HCT116 (cell line): ENCODE data around the gene OPTN. TPM values are rescaled to one million over a fixed set of nuclear protein-coding genes. Genes with fewer than 3 reads are reported as not detected.

Source experiments
- ATAC-seq: fragments of 200-7000 bp; cut with Tn5 transposase; 2 replicates; pipeline ENCODE4 v1.9.1; 2020; ENCODE audit warnings: mild to moderate bottlenecking, moderate library complexity
- BruUV-seq: library from RNA; stranded (reverse); fragments of 400-500 nt; replicated peaks from 2 replicates; lab custom pipeline; 2021; lab: Mats Ljungman, UMichigan
- CTCF ChIA-PET: fragments of 300-600 bp; sonication (Branson Sonifier 250); formaldehyde crosslinking; loops from one replicate; lab custom pipeline; 2021; ENCODE audit warnings: antibody characterized with exemption; lab: Charles Lee
- POLR2A ChIA-PET: fragments of 300-600, 350-600 bp; sonication (Branson Sonifier 250); formaldehyde crosslinking; loops from one replicate; lab custom pipeline; 2021; ENCODE audit warnings: antibody characterized with exemption; lab: Charles Lee
- RAD21 ChIA-PET, 2 experiments: fragments of 300-600 bp; sonication (Branson Sonifier 250); formaldehyde crosslinking; loops; one replicate each; lab custom pipeline; 2023; ENCODE audit warnings: low total read pairs in 2 of 2; ENCODE audit not compliant: uncharacterized antibody in 2 of 2, unreplicated experiment in 2 of 2, low non-redundant PET in 1 of 2; lab: Charles Lee
- DNase-seq: peaks from one replicate; pipeline ENCODE4 v3.0.0-alpha.2; 2010; ENCODE audit warnings: low read depth, low spot score
- H2AFZ ChIP-seq: fragments of 200-600 bp; shearing (Covaris generic), sonication (generic); 2 replicates; pipeline ENCODE4 v1.6.1; 2017; ENCODE audit warnings: low read depth, mixed run types, mixed read lengths, antibody characterized with exemption, low read length; ENCODE audit not compliant: poor library complexity, severe bottlenecking
- H3K27ac ChIP-seq: 2 replicates; pipeline ENCODE4 v1.5.1; 2012; ENCODE audit warnings: low read depth, low read length
- H3K27me3 ChIP-seq: fragments of 200-600 bp; sonication (generic); 2 replicates; pipeline ENCODE4 v1.6.1; 2016; ENCODE audit warnings: mixed run types, low read length, mixed read lengths; ENCODE audit not compliant: insufficient read depth
- H3K36me3 ChIP-seq, 2 experiments: fragments of 200-500 bp in 1 of 2; fragments of 200-600 bp in 1 of 2; sonication (Bioruptor generic) in 1 of 2; sonication (generic) in 1 of 2; 2 replicates each; pipeline versions ENCODE4 v1.5.1 to v1.6.1; 2014 to 2016; ENCODE audit warnings: low read length in 2 of 2, inconsistent platforms in 1 of 2, mixed read lengths in 1 of 2, mixed run types in 1 of 2; ENCODE audit not compliant: insufficient read depth in 2 of 2, control insufficient read depth in 1 of 2
- H3K4me1 ChIP-seq, 2 experiments: fragments of 200-600 bp in 1 of 2; sonication (generic) in 1 of 2; 2 replicates each; pipeline versions ENCODE4 v1.5.1 to v1.6.1; 2012 to 2017; ENCODE audit warnings: low read length in 2 of 2, inconsistent platforms in 1 of 2, mild to moderate bottlenecking in 1 of 2, mixed read lengths in 1 of 2, mixed run types in 1 of 2, moderate library complexity in 1 of 2; ENCODE audit not compliant: insufficient read depth in 2 of 2, control insufficient read depth in 1 of 2
- H3K4me2 ChIP-seq: fragments of 200-600 bp; sonication (generic); 2 replicates; pipeline ENCODE4 v1.6.1; 2017; ENCODE audit warnings: mixed run types, low read length, mixed read lengths
- H3K4me3 ChIP-seq, 2 experiments: fragments of 200-600 bp in 1 of 2; sonication (generic) in 1 of 2; replicated peaks in 1 of 2; 2 replicates each; pipeline ENCODE4 v1.5.1; 2011 to 2016; ENCODE audit warnings: low read length in 2 of 2, control low read depth in 1 of 2, low read depth in 1 of 2, mild to moderate bottlenecking in 1 of 2, mixed read lengths in 1 of 2, mixed run types in 1 of 2
- H3K79me2 ChIP-seq: fragments of 200-600 bp; sonication (generic); 2 replicates; pipeline ENCODE4 v1.6.1; 2017; ENCODE audit warnings: mild to moderate bottlenecking, mixed run types, low read length, moderate library complexity, mixed read lengths; ENCODE audit not compliant: insufficient read depth
- H3K9ac ChIP-seq: fragments of 200-600 bp; sonication (generic); 2 replicates; pipeline ENCODE4 v1.6.1; 2016; ENCODE audit warnings: low read length, mixed read lengths
- H3K9me2 ChIP-seq: fragments of 200-600 bp; sonication (generic), shearing (Covaris generic); 2 replicates; pipeline ENCODE4 v1.6.1; 2017; ENCODE audit warnings: mixed run types, mild to moderate bottlenecking, moderate library complexity; ENCODE audit not compliant: insufficient read depth
- H3K9me3 ChIP-seq, 2 experiments: fragments of 200-500 bp in 1 of 2; fragments of 200-600 bp in 1 of 2; sonication (Bioruptor generic) in 1 of 2; sonication (generic) in 1 of 2; 2 replicates each; pipeline ENCODE4 v1.6.1; 2014 to 2017; ENCODE audit warnings: low read length in 2 of 2, mixed read lengths in 2 of 2, inconsistent platforms in 1 of 2, low read depth in 1 of 2, mild to moderate bottlenecking in 1 of 2, mixed run types in 1 of 2, moderate library complexity in 1 of 2; ENCODE audit not compliant: control insufficient read depth in 1 of 2, insufficient read depth in 1 of 2
- H4K20me1 ChIP-seq: fragments of 200-600 bp; sonication (generic), shearing (Covaris generic); 2 replicates; pipeline ENCODE4 v1.6.1; 2017; ENCODE audit warnings: mixed run types, mild to moderate bottlenecking, moderate library complexity; ENCODE audit not compliant: insufficient read depth
- CBX3 ChIP-seq: IDR thresholded peaks from 2 replicates; pipeline ENCODE4 v1.6.1; 2012; ENCODE audit warnings: low read depth
- CEBPB ChIP-seq: IDR thresholded peaks from 2 replicates; pipeline ENCODE4 v1.6.1; 2012; ENCODE audit warnings: low read depth
- CTCF ChIP-seq, 3 experiments: fragments of 200-600 bp in 1 of 3; sonication (generic) in 1 of 3; IDR thresholded peaks in 2 of 3; conservative IDR thresholded peaks in 1 of 3; 2 replicates each; pipeline ENCODE4 v1.5.1; 2012 to 2017; ENCODE audit warnings: low read depth in 2 of 3, low read length in 2 of 3, antibody characterized with exemption in 1 of 3, borderline replicate concordance in 1 of 3, control low read depth in 1 of 3, mild to moderate bottlenecking in 1 of 3, mixed read lengths in 1 of 3, mixed run types in 1 of 3, moderate library complexity in 1 of 3; ENCODE audit not compliant: insufficient read depth in 1 of 3
- EGR1 ChIP-seq: IDR thresholded peaks from 2 replicates; pipeline ENCODE4 v1.6.1; 2012; ENCODE audit warnings: low read depth
- ELF1 ChIP-seq: IDR thresholded peaks from 2 replicates; pipeline ENCODE4 v1.6.1; 2012; ENCODE audit warnings: low read depth, borderline replicate concordance
- EZH2 ChIP-seq: fragments of 200-600 bp; sonication (generic); IDR thresholded peaks from 2 replicates; pipeline ENCODE4 v1.6.1; 2017; ENCODE audit warnings: antibody characterized with exemption, mixed run types
- EZH2phosphoT487 ChIP-seq: fragments of 200-600 bp; IDR thresholded peaks from 2 replicates; pipeline ENCODE4 v1.6.1; 2018; ENCODE audit warnings: antibody characterized with exemption, borderline replicate concordance
- FOSL1 ChIP-seq: IDR thresholded peaks from 2 replicates; pipeline ENCODE4 v1.6.1; 2012; ENCODE audit warnings: low read depth
- MAX ChIP-seq: IDR thresholded peaks from 2 replicates; pipeline ENCODE4 v1.6.1; 2012
- POLR2A ChIP-seq: IDR thresholded peaks from 2 replicates; pipeline ENCODE4 v1.7.0; 2011; ENCODE audit warnings: borderline replicate concordance; ENCODE audit not compliant: insufficient read depth, insufficient read length; ENCODE audit errors: extremely low read depth
- RAD21 ChIP-seq: IDR thresholded peaks from 2 replicates; pipeline ENCODE4 v1.6.1; 2012; ENCODE audit warnings: low read depth, mild to moderate bottlenecking
- SIN3A ChIP-seq: IDR thresholded peaks from 2 replicates; pipeline ENCODE4 v1.6.1; 2012; ENCODE audit warnings: low read depth
- SP1 ChIP-seq: IDR thresholded peaks from 2 replicates; pipeline ENCODE4 v1.6.1; 2012; ENCODE audit warnings: low read depth
- SRF ChIP-seq: IDR thresholded peaks from 2 replicates; pipeline ENCODE4 v1.6.1; 2012; ENCODE audit warnings: low read depth
- TCF7L2 ChIP-seq: IDR thresholded peaks from 2 replicates; pipeline ENCODE4 v1.7.0; 2011; ENCODE audit warnings: borderline replicate concordance, inconsistent platforms; ENCODE audit not compliant: insufficient read depth, insufficient read length; ENCODE audit errors: extremely low read depth
- YY1 ChIP-seq: IDR thresholded peaks from 2 replicates; pipeline ENCODE4 v1.6.1; 2011; ENCODE audit warnings: low read length, low read depth, moderate library complexity, mild to moderate bottlenecking; ENCODE audit not compliant: insufficient replicate concordance; ENCODE audit errors: extremely low read depth
- ZBTB33 ChIP-seq: IDR thresholded peaks from 2 replicates; pipeline ENCODE4 v1.6.1; 2011; ENCODE audit warnings: mild to moderate bottlenecking, low read length, moderate library complexity; ENCODE audit not compliant: insufficient replicate concordance; ENCODE audit errors: extremely low read depth
- ZFX ChIP-seq: fragments of 450-650 bp; IDR thresholded peaks from 2 replicates; pipeline ENCODE4 v1.6.1; 2017
- ZNF274 ChIP-seq: fragments of 200-500 bp; sonication (Bioruptor generic); IDR thresholded peaks from 2 replicates; pipeline ENCODE4 v1.6.1; 2014; ENCODE audit warnings: mild to moderate bottlenecking, low read depth, low read length, inconsistent platforms
- intact Hi-C: fragments of 100-400 bp; cut with micrococcal nuclease; formaldehyde crosslinking; loops from 2 replicates; pipeline ENCODE4 v1.10.0; 2022
- total RNA-seq: library from RNA; stranded (reverse); gene quantifications from one replicate; pipeline ENCODE4 v1.2.1, GENCODE V29; 2021; ENCODE audit not compliant: unreplicated experiment

OPTN gene
- total RNA-seq, 1 experiment from 2014 or later = 17.0 TPM

- BruUV-seq = no TSS peak
- DNase-seq (no peak), ATAC-seq (no peak)
- Histone ChIP-seq H3K27ac (no peak overlapping the region), H3K36me3 (peaks cover 0 to 3% of the 10 kb centered on the region in 2 experiments; a peak in 1 of 4 replicates), H3K4me1 (no peaks in the 10 kb centered on the region), H3K27me3 (no peaks in the 10 kb centered on the region), H3K4me3 (no peak overlapping the region), H4K20me1 (no peaks in the 10 kb centered on the region), H3K9ac (no peak overlapping the region), H3K79me2 (no peaks in the 10 kb centered on the region), H3K9me2 (no peaks in the 10 kb centered on the region), H3K9me3 (no peaks in the 10 kb centered on the region), H3K4me2 (no peak overlapping the region)
- POLR2A ChIA-PET = no interaction called here
- RAD21 ChIA-PET = no interaction called here
- CTCF ChIA-PET = no interaction called here
- TF ChIP-seq SIN3A (no peak), POLR2A (no peak), RAD21 (no peak), EGR1 (no peak), ZFX (no peak), ZBTB33 (no peak), EZH2phosphoT487 (no peak), YY1 (no peak), TCF7L2 (no peak), CTCF (IDR thresholded peaks at IDR 0.05 in 2 of 3, conservative IDR thresholded peaks at IDR 0.05 in 1 of 3; ENCODE audit: borderline replicate concordance in 1 of 3, insufficient read depth in 1 of 3, low read depth in 2 of 3, low read length in 2 of 3) (no peak), EZH2 (no peak), ELF1 (no peak), CBX3 (no peak), CEBPB (no peak), FOSL1 (no peak), MAX (no peak), ZNF274 (no peak), SRF (no peak), SP1 (no peak)
- TF ChIP-seq, all 23 proteins: peak for 0
- intact Hi-C loops = no loop called here
- no peak overlapping the region for H2AFZ ChIP-seq
Observed at GRCh38 chr10:13117841-13118783, 18.1 kb downstream of the OPTN start.
